ENCODE measurements around the gene CNGA4. TPM values are rescaled to one million over a fixed set of nuclear protein-coding genes. Genes with fewer than 3 reads are reported as not detected.

The CNGA4 gene
- polyA plus RNA-seq, 1 donor from 2014 or later, result not detected

GRCh38 chr11:6232899-6233298 lies 6.0 kb upstream of the CNGA4 start:
- H3K79me2 ChIP-seq (replicated peaks; ENCODE audit: insufficient read depth, low read length), result peaks cover 58% of the 10 kb centered on the region
- H3K9me2 ChIP-seq (ENCODE audit: insufficient read depth, low read length), result no peaks in the 10 kb centered on the region
- no peaks in the 10 kb centered on the region for H4K20me1 ChIP-seq (ENCODE audit: insufficient read depth)
- peak overlapping the region; percentile 92 for H3K4me2 ChIP-seq (ENCODE audit: low read length)
- no peaks in the 10 kb centered on the region for H3K27me3 ChIP-seq (ENCODE audit: insufficient read depth, low read depth, low read length)
- no peaks in the 10 kb centered on the region for H3K9me3 ChIP-seq (ENCODE audit: low read length)
- H3K9ac ChIP-seq (ENCODE audit: low read length), result no peak overlapping the region
- H2AFZ ChIP-seq (ENCODE audit: low read depth, low read length), result no peak overlapping the region
- H3K4me3 ChIP-seq (ENCODE audit: low read length), result peak overlapping the region; percentile 70
- no peak overlapping the region for H3K27ac ChIP-seq (ENCODE audit: low read length)
- TF ChIP-seq MXI1 (conservative IDR thresholded peaks at IDR 0.05; ENCODE audit: poor library complexity, severe bottlenecking) (no peak), EP300 (conservative IDR thresholded peaks at IDR 0.05; ENCODE audit: poor library complexity, severe bottlenecking) (no peak), TAF1 (IDR thresholded peaks at IDR 0.05; ENCODE audit: low read depth) (no peak), SMC3 (conservative IDR thresholded peaks at IDR 0.05; ENCODE audit: poor library complexity) (no peak), RAD21 (conservative IDR thresholded peaks at IDR 0.05) (no peak), EZH2 (IDR thresholded peaks at IDR 0.05; ENCODE audit: borderline replicate concordance, insufficient read depth, low read length, poor library complexity, severe bottlenecking) (no peak), REST (IDR thresholded peaks at IDR 0.05; ENCODE audit: borderline replicate concordance) (no peak), POLR2AphosphoS5 (IDR thresholded peaks at IDR 0.05) (no peak)
- TF ChIP-seq, protein P1, sequence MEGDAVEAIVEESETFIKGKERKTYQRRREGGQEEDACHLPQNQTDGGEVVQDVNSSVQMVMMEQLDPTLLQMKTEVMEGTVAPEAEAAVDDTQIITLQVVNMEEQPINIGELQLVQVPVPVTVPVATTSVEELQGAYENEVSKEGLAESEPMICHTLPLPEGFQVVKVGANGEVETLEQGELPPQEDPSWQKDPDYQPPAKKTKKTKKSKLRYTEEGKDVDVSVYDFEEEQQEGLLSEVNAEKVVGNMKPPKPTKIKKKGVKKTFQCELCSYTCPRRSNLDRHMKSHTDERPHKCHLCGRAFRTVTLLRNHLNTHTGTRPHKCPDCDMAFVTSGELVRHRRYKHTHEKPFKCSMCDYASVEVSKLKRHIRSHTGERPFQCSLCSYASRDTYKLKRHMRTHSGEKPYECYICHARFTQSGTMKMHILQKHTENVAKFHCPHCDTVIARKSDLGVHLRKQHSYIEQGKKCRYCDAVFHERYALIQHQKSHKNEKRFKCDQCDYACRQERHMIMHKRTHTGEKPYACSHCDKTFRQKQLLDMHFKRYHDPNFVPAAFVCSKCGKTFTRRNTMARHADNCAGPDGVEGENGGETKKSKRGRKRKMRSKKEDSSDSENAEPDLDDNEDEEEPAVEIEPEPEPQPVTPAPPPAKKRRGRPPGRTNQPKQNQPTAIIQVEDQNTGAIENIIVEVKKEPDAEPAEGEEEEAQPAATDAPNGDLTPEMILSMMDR (IDR thresholded peaks at IDR 0.05; ENCODE audit: poor library complexity, severe bottlenecking), result no peak
- no peaks in the 10 kb centered on the region for H3K36me3 ChIP-seq (ENCODE audit: insufficient read depth, low read length)
- no peaks in the 10 kb centered on the region for H3F3A ChIP-seq (ENCODE audit: insufficient read depth, low read length, poor library complexity, severe bottlenecking)

DNA sequence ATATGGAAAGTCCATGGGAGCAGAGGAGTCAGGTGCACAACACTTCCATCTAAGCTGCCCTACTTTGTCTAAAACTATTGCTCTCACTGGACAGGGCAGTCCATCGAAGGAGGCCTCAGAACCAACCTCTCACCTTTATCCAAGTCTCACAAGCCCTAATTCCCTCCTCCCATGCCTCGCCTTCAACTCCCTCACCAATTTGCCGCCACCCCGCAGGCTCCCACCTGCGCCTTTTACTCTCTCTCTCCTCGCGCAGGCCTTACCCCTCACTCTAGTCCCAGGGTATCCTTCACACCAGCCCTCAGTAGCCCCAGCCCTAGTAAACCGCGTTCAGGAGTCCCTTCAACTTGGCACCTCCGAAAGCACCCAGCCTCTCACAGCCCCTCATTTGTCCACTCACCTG lies 4.9 kb upstream of the CNGA4 start:
- peak overlapping the region; percentile 70 for H3K4me3 ChIP-seq (ENCODE audit: low read length)
- peak overlapping the region; percentile 92 for H3K4me2 ChIP-seq (ENCODE audit: low read length)
- peak overlapping the region; percentile 77 for H3K9ac ChIP-seq (ENCODE audit: low read length)
- no peaks in the 10 kb centered on the region for H3K9me2 ChIP-seq (ENCODE audit: insufficient read depth, low read length)
- H3K9me3 ChIP-seq (ENCODE audit: low read length), result no peaks in the 10 kb centered on the region
- no peaks in the 10 kb centered on the region for H3K27me3 ChIP-seq (ENCODE audit: insufficient read depth, low read depth, low read length)
- H3K27ac ChIP-seq (ENCODE audit: low read length), result peak overlapping the region; percentile 77
- no peaks in the 10 kb centered on the region for H3F3A ChIP-seq (ENCODE audit: insufficient read depth, low read length, poor library complexity, severe bottlenecking)
- H3K79me2 ChIP-seq (replicated peaks; ENCODE audit: insufficient read depth, low read length), result peaks cover 49% of the 10 kb centered on the region
- H2AFZ ChIP-seq (ENCODE audit: low read depth, low read length), result peak overlapping the region; percentile 84
- H3K36me3 ChIP-seq (ENCODE audit: insufficient read depth, low read length), result no peaks in the 10 kb centered on the region
- H4K20me1 ChIP-seq (ENCODE audit: insufficient read depth), result no peaks in the 10 kb centered on the region
- no peak for TF ChIP-seq SMC3 (conservative IDR thresholded peaks at IDR 0.05; ENCODE audit: poor library complexity)
- no peak for TF ChIP-seq POLR2AphosphoS5 (IDR thresholded peaks at IDR 0.05)
- TF ChIP-seq REST (IDR thresholded peaks at IDR 0.05; ENCODE audit: borderline replicate concordance), result no peak
- no peak for TF ChIP-seq EZH2 (IDR thresholded peaks at IDR 0.05; ENCODE audit: borderline replicate concordance, insufficient read depth, low read length, poor library complexity, severe bottlenecking)
- no peak for TF ChIP-seq EP300 (conservative IDR thresholded peaks at IDR 0.05; ENCODE audit: poor library complexity, severe bottlenecking)
- TF ChIP-seq, protein P1 (IDR thresholded peaks at IDR 0.05; ENCODE audit: poor library complexity, severe bottlenecking), result no peak
- TF ChIP-seq TAF1 (IDR thresholded peaks at IDR 0.05; ENCODE audit: low read depth), result no peak
- TF ChIP-seq MXI1 (conservative IDR thresholded peaks at IDR 0.05; ENCODE audit: poor library complexity, severe bottlenecking), result no peak
- no peak for TF ChIP-seq RAD21 (conservative IDR thresholded peaks at IDR 0.05)
